ENCODE measurements around the gene SUPV3L1.

The SUPV3L1 gene

GRCh38 chr10:69239816-69240434 is 59.9 kb downstream of the SUPV3L1 start:
- TF ChIP-seq CTCF (IDR thresholded peaks at IDR 0.05): no peak
- H3K4me3 ChIP-seq: no peak overlapping the region
- peak; percentile 81 for DNase-seq (ENCODE audit: low spot score)
- peak overlapping the region in 1 of 2 donors; percentile 60 for H3K27ac ChIP-seq

- Histone ChIP-seq H3K27ac (peak overlapping the region in 1 of 2 donors; percentile 60), H3K4me3 (no peak overlapping the region)
- DNase-seq (ENCODE audit: low spot score): no peak
- TF ChIP-seq CTCF (IDR thresholded peaks at IDR 0.05): no peak
These were observed 60.4 kb downstream of the SUPV3L1 start for GRCh38 chr10:69240455-69240854.

- no peak for TF ChIP-seq CTCF (IDR thresholded peaks at IDR 0.05)
- peak overlapping the region in 1 of 2 donors; percentile 79 for H3K27ac ChIP-seq
These were observed 61.5 kb downstream of the SUPV3L1 start for GRCh38 chr10:69241575-69241974.

GRCh38 chr10:69242040-69242851 is 62.2 kb downstream of the SUPV3L1 start:
- no peak for TF ChIP-seq CTCF (IDR thresholded peaks at IDR 0.05)
- Histone ChIP-seq H3K4me3 (no peak overlapping the region), H3K27ac (peak overlapping the region in 1 of 2 donors; percentile 79)
- no peak for DNase-seq (ENCODE audit: low spot score)

More at GRCh38 chr10:69241575-69241974, 61.5 kb downstream of the SUPV3L1 start:
- DNase-seq (ENCODE audit: low spot score): no peak
- no peak overlapping the region for H3K4me3 ChIP-seq

GRCh38 chr10:69242852-69243212 is 62.8 kb downstream of the SUPV3L1 start:
- DNase-seq (ENCODE audit: low spot score): no peak
- TF ChIP-seq CTCF (IDR thresholded peaks at IDR 0.05): no peak
- Histone ChIP-seq H3K27ac (peak overlapping the region in 1 of 2 donors; percentile 18), H3K4me3 (no peak overlapping the region)

- no peak for TF ChIP-seq CTCF (IDR thresholded peaks at IDR 0.05)
- Histone ChIP-seq H3K27ac (no peak overlapping the region), H3K4me3 (no peak overlapping the region)
- no peak for DNase-seq (ENCODE audit: low spot score)
These were observed 63.8 kb downstream of the SUPV3L1 start for GRCh38 chr10:69243817-69244216.

- Histone ChIP-seq H3K27ac (no peak overlapping the region), H3K4me3 (no peak overlapping the region)
- DNase-seq (ENCODE audit: low spot score): no peak
- TF ChIP-seq CTCF (IDR thresholded peaks at IDR 0.05): no peak
These were observed 66.0 kb downstream of the SUPV3L1 start for GRCh38 chr10:69246036-69246435.

Data from coronary artery (tissue), 2 donors.